GM23248 (cell line): ENCODE results near the gene CYTL1. TPM values are rescaled to one million over a fixed set of nuclear protein-coding genes. Genes with fewer than 3 reads are reported as not detected.

Experiments
- DNase-seq: peaks from one replicate; pipeline ENCODE4 v3.0.0-alpha.2; 2015
- H2AFZ ChIP-seq: fragments of 200-600 bp; sonication (generic); 2 replicates; pipeline ENCODE4 v1.6.1; 2016; ENCODE audit warnings: antibody characterized with exemption
- H3F3A ChIP-seq: fragments of 200-600 bp; sonication (generic); 2 replicates; pipeline ENCODE4 v1.6.1; 2016; ENCODE audit warnings: mild to moderate bottlenecking, antibody characterized with exemption, mixed run types; ENCODE audit not compliant: insufficient read depth
- H3K27ac ChIP-seq: fragments of 200-600 bp; sonication (generic); 2 replicates; pipeline ENCODE4 v1.5.1; 2016; ENCODE audit warnings: mild to moderate bottlenecking
- H3K27me3 ChIP-seq: fragments of 200-600 bp; sonication (generic); replicated peaks from 2 replicates; pipeline ENCODE4 v1.6.1; 2016; ENCODE audit warnings: mild to moderate bottlenecking; ENCODE audit not compliant: insufficient read depth
- H3K36me3 ChIP-seq: fragments of 200-600 bp; sonication (generic); 2 replicates; pipeline ENCODE4 v1.6.1; 2016; ENCODE audit warnings: low read depth, mild to moderate bottlenecking
- H3K4me1 ChIP-seq: fragments of 200-600 bp; sonication (generic); 2 replicates; pipeline ENCODE4 v1.6.1; 2016; ENCODE audit warnings: mild to moderate bottlenecking; ENCODE audit not compliant: insufficient read depth
- H3K4me2 ChIP-seq: fragments of 200-600 bp; sonication (generic); one replicate; pipeline ENCODE4 v1.6.1; 2016; ENCODE audit warnings: mild to moderate bottlenecking; ENCODE audit not compliant: unreplicated experiment
- H3K4me3 ChIP-seq: fragments of 200-600 bp; sonication (generic); 2 replicates; pipeline ENCODE4 v1.5.1; 2016; ENCODE audit warnings: mild to moderate bottlenecking
- H3K79me2 ChIP-seq: fragments of 200-600 bp; sonication (generic); 2 replicates; pipeline ENCODE4 v1.6.1; 2016; ENCODE audit warnings: mild to moderate bottlenecking; ENCODE audit not compliant: insufficient read depth
- H3K9ac ChIP-seq: fragments of 200-600 bp; sonication (generic); 2 replicates; pipeline ENCODE4 v1.6.1; 2016; ENCODE audit warnings: mild to moderate bottlenecking
- H3K9me2 ChIP-seq: fragments of 200-600 bp; sonication (generic); 2 replicates; pipeline ENCODE4 v1.6.1; 2016; ENCODE audit warnings: mixed run types, mild to moderate bottlenecking, moderate library complexity; ENCODE audit not compliant: insufficient read depth
- H3K9me3 ChIP-seq: fragments of 200-600 bp; sonication (generic); one replicate; pipeline ENCODE4 v1.6.1; 2017; ENCODE audit warnings: low read depth
- H4K20me1 ChIP-seq: fragments of 200-600 bp; sonication (generic); 2 replicates; pipeline ENCODE4 v1.6.0; 2016; ENCODE audit not compliant: insufficient read depth
- EZH2 ChIP-seq: fragments of 200-600 bp; sonication (generic); IDR thresholded peaks from 2 replicates; pipeline ENCODE4 v1.6.1; 2018; ENCODE audit warnings: antibody characterized with exemption, mild to moderate bottlenecking; ENCODE audit not compliant: insufficient read depth, poor library complexity, severe bottlenecking
- EZH2phosphoT487 ChIP-seq: fragments of 200-600 bp; sonication (generic); IDR thresholded peaks from 2 replicates; pipeline ENCODE4 v1.6.1; 2018; ENCODE audit warnings: antibody characterized with exemption, moderate library complexity, mild to moderate bottlenecking, low read depth; ENCODE audit not compliant: insufficient read depth
- whole genome bisulfite sequencing, 2 experiments: methylation state at CpG; one replicate each; pipeline ENCODE4 v1.1.6; 2015 to 2017; ENCODE audit warnings: low lambda C conversion rate in 2 of 2, low coverage in 1 of 2; ENCODE audit errors: missing lambda C conversion rate in 2 of 2; 5-methylcytosine and 5-hydroxymethylcytosine counted together
- in situ Hi-C: fragments of 300-500 bp; cut with MboI; formaldehyde crosslinking; loops from 2 replicates; pipeline ENCODE4 v1.15.0; 2020
- polyA plus RNA-seq: library from polyadenylated mRNA; unstranded; fragments of >200 nt; fragmentation: Nextera tagmentation; extraction: Ambion mirVana; gene quantifications from 2 replicates; pipeline ENCODE4 v1.2.1, GENCODE V29; 2016
- total RNA-seq: library from RNA; depleted of rRNA; stranded (reverse); fragments of >200 nt; shearing (Covaris generic); gene quantifications from 2 replicates; pipeline ENCODE4 v1.2.3, GENCODE V29; 2014

The CYTL1 gene
- total and polyA plus RNA-seq, 2 experiments from 2014 or later, result 1.1 TPM; not detected in 1

- 1 to 2% methylated on average over 29 to 36 of the region's 36 CpGs for WGBS, 2 experiments
- H4K20me1 ChIP-seq, result no peaks in the 10 kb centered on the region
- peak overlapping the region; percentile 98 for H3K4me2 ChIP-seq
- TF ChIP-seq EZH2 (no peak), EZH2phosphoT487 (no peak)
- H3K27ac ChIP-seq, result no peak overlapping the region
- no peaks in the 10 kb centered on the region for H3K27me3 ChIP-seq
- no peaks in the 10 kb centered on the region for H3K9me2 ChIP-seq
- H2AFZ ChIP-seq, result peak overlapping the region; percentile 95
- H3F3A ChIP-seq, result 0 out of 2 replicates have a peak, but pooled peaks cover 5% of the 10 kb centered on the region
- H3K4me1 ChIP-seq, result no peaks in the 10 kb centered on the region
- H3K9ac ChIP-seq, result peak overlapping the region; percentile 60
- H3K4me3 ChIP-seq, result peak overlapping the region; percentile 75
- DNase-seq, result peak; percentile 91
- no peaks in the 10 kb centered on the region for H3K79me2 ChIP-seq
- H3K36me3 ChIP-seq, result no peaks in the 10 kb centered on the region
- in situ Hi-C loops, result no loop called here
- no peaks in the 10 kb centered on the region for H3K9me3 ChIP-seq
Observed at GRCh38 chr4:5050520-5051277, 31.4 kb upstream of the CYTL1 start.

DNA sequence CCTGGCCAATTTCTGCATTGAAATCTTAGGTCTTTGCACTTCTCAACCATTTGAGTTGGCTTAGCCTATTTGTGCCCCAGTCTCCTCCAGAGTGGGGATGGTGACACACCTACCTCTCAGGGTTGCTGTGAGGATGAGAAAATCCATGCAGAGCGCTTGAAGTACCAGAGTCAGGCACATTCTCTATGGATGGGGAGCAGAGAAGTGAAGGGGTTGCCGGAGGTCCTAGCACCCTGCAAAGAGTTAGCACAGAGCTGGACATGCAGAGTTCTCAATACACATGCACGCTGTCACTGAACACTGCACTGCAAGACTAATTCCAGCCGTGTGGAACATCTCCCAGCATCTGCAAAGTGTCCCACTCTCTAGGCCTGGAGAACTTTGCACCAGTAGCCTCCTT, 29.5 kb upstream of the CYTL1 start:
- no peak overlapping the region for H3K27ac ChIP-seq
- H3K36me3 ChIP-seq, result no peaks in the 10 kb centered on the region
- H3K9me2 ChIP-seq, result no peaks in the 10 kb centered on the region
- WGBS, 2 experiments, result 70 to 73% methylated on average over 4 of the region's 4 CpGs
- TF ChIP-seq EZH2, result no peak
- TF ChIP-seq EZH2phosphoT487, result no peak
- DNase-seq, result no peak
- H3K9ac ChIP-seq, result no peak overlapping the region
- H3K27me3 ChIP-seq, result no peaks in the 10 kb centered on the region; the same call in 1 of the 2 replicates
- no peak overlapping the region for H3K4me3 ChIP-seq
- H3F3A ChIP-seq, result 0 out of 2 replicates have a peak, but pooled peaks cover 5% of the 10 kb centered on the region
- in situ Hi-C loops, result loop anchor here (25.0 kb wide), 1 partner anchor 764 kb away; no protein-coding TSS in a partner anchor
- no peak overlapping the region for H3K4me2 ChIP-seq
- no peak overlapping the region for H2AFZ ChIP-seq
- no peaks in the 10 kb centered on the region for H4K20me1 ChIP-seq
- H3K79me2 ChIP-seq, result no peaks in the 10 kb centered on the region
- no peaks in the 10 kb centered on the region for H3K9me3 ChIP-seq
- no peaks in the 10 kb centered on the region for H3K4me1 ChIP-seq

- Histone ChIP-seq H3K4me1 (no peaks in the 10 kb centered on the region), H3K27ac (no peak overlapping the region), H3K9me2 (no peaks in the 10 kb centered on the region), H3K9me3 (no peaks in the 10 kb centered on the region), H2AFZ (no peak overlapping the region), H3K4me3 (no peak overlapping the region), H3K79me2 (no peaks in the 10 kb centered on the region), H3K9ac (no peak overlapping the region), H3K4me2 (no peak overlapping the region), H3F3A (no peaks in the 10 kb centered on the region), H3K36me3 (no peaks in the 10 kb centered on the region), H3K27me3 (peaks cover 7% of the 10 kb centered on the region; the same call in 1 of the 2 replicates), H4K20me1 (no peaks in the 10 kb centered on the region)
- 64 to 74% methylated on average over 3 of the region's 3 CpGs for WGBS, 2 experiments
- peak; percentile 10 for DNase-seq
- no peak for TF ChIP-seq EZH2phosphoT487
- TF ChIP-seq EZH2, result no peak
- in situ Hi-C loops, result loop anchor here (25.0 kb wide), 1 partner anchor 767 kb away; no protein-coding TSS in a partner anchor
Observed at GRCh38 chr4:5045097-5045496, 25.8 kb upstream of the CYTL1 start.

DNA sequence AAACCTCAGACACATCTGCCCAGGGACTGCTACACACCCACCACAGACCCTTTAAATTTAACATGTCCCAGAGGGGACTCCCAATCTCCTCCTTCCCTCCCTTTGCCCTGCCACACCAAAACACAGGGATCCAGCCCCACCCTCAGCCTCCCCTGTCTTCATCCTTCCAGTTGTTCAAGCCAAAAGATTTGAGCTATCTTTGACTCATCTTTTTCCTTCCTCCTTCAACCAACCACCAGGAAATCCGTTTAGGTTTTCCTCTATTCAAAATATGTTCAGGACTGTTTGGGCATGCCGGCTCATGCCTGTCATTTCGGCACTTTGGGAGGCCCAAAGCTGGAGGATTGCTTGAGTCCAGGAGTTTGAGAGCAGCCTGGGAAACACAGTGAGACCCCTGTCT, 25.1 kb upstream of the CYTL1 start:
- H3F3A ChIP-seq, result 0 out of 2 replicates have a peak, but pooled peaks cover 3% of the 10 kb centered on the region
- no peaks in the 10 kb centered on the region for H3K9me2 ChIP-seq
- no peak overlapping the region for H3K4me2 ChIP-seq
- H3K27ac ChIP-seq, result no peak overlapping the region
- peaks cover 7% of the 10 kb centered on the region; the same call in 1 of the 2 replicates for H3K27me3 ChIP-seq
- H3K4me1 ChIP-seq, result no peaks in the 10 kb centered on the region
- H2AFZ ChIP-seq, result no peak overlapping the region
- H3K9me3 ChIP-seq, result no peaks in the 10 kb centered on the region
- H4K20me1 ChIP-seq, result no peaks in the 10 kb centered on the region
- in situ Hi-C loops, result loop anchor here (25.0 kb wide), 1 partner anchor 768 kb away; no protein-coding TSS in a partner anchor
- H3K36me3 ChIP-seq, result no peaks in the 10 kb centered on the region
- H3K79me2 ChIP-seq, result no peaks in the 10 kb centered on the region
- no peak for DNase-seq
- H3K9ac ChIP-seq, result no peak overlapping the region
- 84 to 86% methylated on average over 3 of the region's 3 CpGs for WGBS, 2 experiments
- no peak for TF ChIP-seq EZH2phosphoT487
- no peak for TF ChIP-seq EZH2
- H3K4me3 ChIP-seq, result no peak overlapping the region
